Measurements from ENCODE around the gene FAM20B. TPM values are rescaled to one million over a fixed set of nuclear protein-coding genes. Genes with fewer than 3 reads are reported as not detected.

Gene FAM20B
- total RNA-seq, 1 donor from 2014 or later: 27.5 TPM

DNA sequence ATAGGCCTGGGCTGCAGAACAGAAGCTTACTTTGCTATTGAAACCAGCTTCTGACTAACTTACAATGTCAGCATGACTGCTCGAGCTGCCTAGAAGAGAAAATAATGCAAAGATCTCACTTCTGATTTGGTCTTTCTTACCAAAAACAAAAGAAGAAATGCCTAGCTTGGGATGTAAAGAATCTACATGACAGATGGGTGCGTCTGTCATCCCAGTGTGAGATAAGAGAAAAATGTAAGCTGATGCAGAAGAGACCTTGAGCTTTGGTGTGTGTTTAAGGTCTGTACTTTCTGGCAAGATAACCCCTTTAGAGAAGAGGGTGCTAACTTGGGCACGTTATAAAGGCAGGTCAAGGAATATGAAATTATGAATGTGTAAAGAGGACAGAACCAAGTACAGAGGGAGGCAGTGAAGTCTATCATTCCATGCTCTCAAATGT lies 3.6 kb downstream of the FAM20B start:
- no peaks in the 10 kb centered on the region for H3K27me3 ChIP-seq (ENCODE audit: control insufficient read depth, insufficient read depth, low read length)
- no peaks in the 10 kb centered on the region for H3K36me3 ChIP-seq (ENCODE audit: control insufficient read depth, insufficient read depth, low read length)
- TF ChIP-seq, protein P1, sequence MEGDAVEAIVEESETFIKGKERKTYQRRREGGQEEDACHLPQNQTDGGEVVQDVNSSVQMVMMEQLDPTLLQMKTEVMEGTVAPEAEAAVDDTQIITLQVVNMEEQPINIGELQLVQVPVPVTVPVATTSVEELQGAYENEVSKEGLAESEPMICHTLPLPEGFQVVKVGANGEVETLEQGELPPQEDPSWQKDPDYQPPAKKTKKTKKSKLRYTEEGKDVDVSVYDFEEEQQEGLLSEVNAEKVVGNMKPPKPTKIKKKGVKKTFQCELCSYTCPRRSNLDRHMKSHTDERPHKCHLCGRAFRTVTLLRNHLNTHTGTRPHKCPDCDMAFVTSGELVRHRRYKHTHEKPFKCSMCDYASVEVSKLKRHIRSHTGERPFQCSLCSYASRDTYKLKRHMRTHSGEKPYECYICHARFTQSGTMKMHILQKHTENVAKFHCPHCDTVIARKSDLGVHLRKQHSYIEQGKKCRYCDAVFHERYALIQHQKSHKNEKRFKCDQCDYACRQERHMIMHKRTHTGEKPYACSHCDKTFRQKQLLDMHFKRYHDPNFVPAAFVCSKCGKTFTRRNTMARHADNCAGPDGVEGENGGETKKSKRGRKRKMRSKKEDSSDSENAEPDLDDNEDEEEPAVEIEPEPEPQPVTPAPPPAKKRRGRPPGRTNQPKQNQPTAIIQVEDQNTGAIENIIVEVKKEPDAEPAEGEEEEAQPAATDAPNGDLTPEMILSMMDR (IDR thresholded peaks at IDR 0.05; ENCODE audit: insufficient read depth, low read length, poor library complexity, severe bottlenecking): no peak
- no peak for DNase-seq (ENCODE audit: low read depth)
- H3K4me3 ChIP-seq (ENCODE audit: low read depth, low read length): no peak overlapping the region

DNA sequence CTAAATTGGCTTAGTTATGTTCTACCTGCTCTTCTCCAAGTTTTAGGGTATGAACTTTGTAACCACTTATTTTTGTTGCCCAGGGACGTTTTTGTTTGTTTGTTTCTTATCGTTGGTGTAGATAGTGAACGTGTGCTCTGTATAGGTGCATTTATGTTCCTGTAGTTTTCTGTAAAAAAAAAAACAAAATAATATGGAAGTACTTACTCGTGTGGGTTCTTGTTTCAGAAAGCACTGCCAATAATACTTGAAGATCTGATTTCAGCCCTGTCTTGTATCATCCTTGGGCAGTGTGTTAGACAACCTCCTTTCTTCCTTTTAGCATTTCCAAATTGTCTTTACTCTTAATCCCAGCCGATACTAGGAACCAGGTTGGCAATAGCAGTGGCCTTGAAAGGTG lies 4.4 kb downstream of the FAM20B start:
- H3K27me3 ChIP-seq (ENCODE audit: control insufficient read depth, insufficient read depth, low read length): no peaks in the 10 kb centered on the region
- no peak for DNase-seq (ENCODE audit: low read depth)
- TF ChIP-seq, protein P1 (IDR thresholded peaks at IDR 0.05; ENCODE audit: insufficient read depth, low read length, poor library complexity, severe bottlenecking): no peak
- no peak overlapping the region for H3K4me3 ChIP-seq (ENCODE audit: low read depth, low read length)
- H3K36me3 ChIP-seq (ENCODE audit: control insufficient read depth, insufficient read depth, low read length): no peaks in the 10 kb centered on the region

DNA sequence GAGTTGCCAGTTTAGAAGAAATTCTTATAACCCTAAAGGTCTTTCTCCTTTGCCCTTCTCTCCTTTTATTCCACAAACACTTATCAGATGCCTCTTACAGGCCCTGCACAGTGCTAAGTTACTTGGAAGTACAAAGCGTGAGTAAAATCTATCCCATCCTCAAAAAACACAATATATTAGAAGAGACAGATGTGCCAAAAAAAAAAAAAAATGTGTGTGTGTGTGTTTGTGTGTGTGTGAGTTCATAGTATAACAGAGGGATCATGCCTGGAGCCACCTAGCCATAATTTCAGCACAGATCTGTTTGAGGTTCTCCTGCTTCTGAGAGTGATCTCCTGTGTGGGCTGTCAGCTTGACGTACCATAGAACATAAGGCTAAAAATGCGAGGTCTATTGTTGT lies 5.0 kb downstream of the FAM20B start:
- H3K27me3 ChIP-seq (ENCODE audit: control insufficient read depth, insufficient read depth, low read length): no peaks in the 10 kb centered on the region
- DNase-seq (ENCODE audit: low read depth): no peak
- H3K4me3 ChIP-seq (ENCODE audit: low read depth, low read length): no peak overlapping the region
- no peaks in the 10 kb centered on the region for H3K36me3 ChIP-seq (ENCODE audit: control insufficient read depth, insufficient read depth, low read length)
- TF ChIP-seq, protein P1 (IDR thresholded peaks at IDR 0.05; ENCODE audit: insufficient read depth, low read length, poor library complexity, severe bottlenecking): no peak

DNA sequence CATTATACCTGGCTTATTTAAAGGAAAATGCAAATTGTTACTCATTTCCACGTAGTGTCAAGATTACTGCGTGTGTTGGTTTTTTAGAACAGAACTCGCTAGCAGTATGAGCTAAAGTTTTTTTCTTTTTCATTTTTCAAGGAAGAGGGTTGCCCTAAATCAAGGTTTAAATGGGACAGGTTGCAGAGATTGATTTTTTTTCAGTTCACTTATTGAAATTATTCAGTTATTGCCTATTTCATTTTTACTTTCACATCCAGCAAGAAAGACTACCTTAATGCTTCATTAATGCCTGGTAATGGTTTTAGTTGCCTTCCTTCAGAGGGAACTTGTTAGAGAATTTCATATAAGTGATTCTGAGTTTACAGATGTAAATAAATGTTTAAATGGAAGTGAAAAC lies 5.6 kb downstream of the FAM20B start:
- no peaks in the 10 kb centered on the region for H3K27me3 ChIP-seq (ENCODE audit: control insufficient read depth, insufficient read depth, low read length)
- H3K4me3 ChIP-seq (ENCODE audit: low read depth, low read length): no peak overlapping the region
- TF ChIP-seq, protein P1 (IDR thresholded peaks at IDR 0.05; ENCODE audit: insufficient read depth, low read length, poor library complexity, severe bottlenecking): no peak
- DNase-seq (ENCODE audit: low read depth): no peak
- H3K36me3 ChIP-seq (ENCODE audit: control insufficient read depth, insufficient read depth, low read length): no peaks in the 10 kb centered on the region

DNA sequence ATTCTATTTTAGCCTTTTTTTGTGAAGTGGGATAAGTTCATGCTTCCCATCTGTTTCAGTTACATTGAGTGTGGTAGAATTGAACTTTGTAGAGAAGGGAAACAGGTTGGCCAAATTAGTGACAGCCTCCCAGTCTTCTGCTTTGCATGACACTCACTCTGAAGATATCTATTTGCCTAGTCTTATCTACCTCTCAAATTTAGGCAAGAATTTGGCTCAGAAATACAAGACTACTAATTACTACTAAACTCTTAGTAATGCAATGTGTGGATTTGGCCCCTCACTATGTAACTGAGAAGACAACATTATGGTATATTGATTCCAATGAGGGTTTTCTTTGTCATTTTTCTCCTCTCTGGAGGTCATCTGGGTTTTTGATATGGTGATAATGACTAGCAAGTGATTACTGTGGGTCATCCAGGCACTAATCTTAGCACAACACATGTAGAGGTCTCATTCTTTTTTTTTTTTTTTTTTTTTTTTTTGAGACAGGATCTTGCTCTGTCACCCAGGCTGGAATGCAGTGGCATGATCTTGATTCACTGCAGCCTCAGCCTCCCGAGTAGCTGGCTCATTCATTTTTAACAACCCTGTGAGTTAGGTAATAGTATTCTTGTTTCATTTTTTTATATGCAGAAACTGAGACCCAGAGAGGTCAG lies 6.3 kb downstream of the FAM20B start:
- Histone ChIP-seq H3K27me3 (ENCODE audit: control insufficient read depth, insufficient read depth, low read length) (no peaks in the 10 kb centered on the region), H3K36me3 (ENCODE audit: control insufficient read depth, insufficient read depth, low read length) (no peaks in the 10 kb centered on the region), H3K4me3 (ENCODE audit: low read depth, low read length) (no peak overlapping the region)
- DNase-seq (ENCODE audit: low read depth): no peak
- TF ChIP-seq, protein P1 (IDR thresholded peaks at IDR 0.05; ENCODE audit: insufficient read depth, low read length, poor library complexity, severe bottlenecking): no peak

DNA sequence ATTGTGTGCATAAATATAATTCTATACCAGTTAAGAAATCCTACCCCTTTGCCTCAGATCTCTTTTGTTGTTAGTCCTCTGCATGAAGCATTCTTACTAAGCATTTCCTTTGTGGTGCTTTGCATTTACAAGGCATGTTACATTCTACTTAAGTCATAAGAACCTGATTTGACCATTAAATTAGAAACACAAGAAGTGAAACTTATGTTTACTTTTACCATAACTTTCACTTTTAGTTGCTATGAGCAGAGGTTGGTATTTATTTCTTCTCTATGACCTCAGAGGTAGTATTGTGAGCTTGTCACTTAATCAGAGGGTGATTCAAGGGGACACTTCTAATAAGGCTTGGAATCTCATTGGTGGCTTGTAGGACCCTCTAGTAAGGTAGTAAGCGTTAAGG lies 9.0 kb downstream of the FAM20B start:
- H3K36me3 ChIP-seq (ENCODE audit: control insufficient read depth, insufficient read depth, low read length): no peaks in the 10 kb centered on the region
- no peak overlapping the region for H3K4me3 ChIP-seq (ENCODE audit: low read depth, low read length)
- no peak for DNase-seq (ENCODE audit: low read depth)
- TF ChIP-seq, protein P1 (IDR thresholded peaks at IDR 0.05; ENCODE audit: insufficient read depth, low read length, poor library complexity, severe bottlenecking): no peak
- H3K27me3 ChIP-seq (ENCODE audit: control insufficient read depth, insufficient read depth, low read length): no peaks in the 10 kb centered on the region
